ENCODE data around the gene MREG. TPM values are rescaled to one million over a fixed set of nuclear protein-coding genes. Genes with fewer than 3 reads are reported as not detected.

MREG gene
- total and polyA plus RNA-seq, 9 of the 15 experiments (the other 6 are each of a cell fraction or from before 2014, with no cell fraction given), result 0.77 to 3.8 (median 2.3) TPM

GRCh38 chr2:216004697-216005283 is 8.6 kb downstream of the MREG start (continued):
- no peak for TF ChIP-seq KDM5B (IDR thresholded peaks at IDR 0.05; ENCODE audit: insufficient replicate concordance, low read depth, low read length)
- no peak for TF ChIP-seq JUN (IDR thresholded peaks at IDR 0.05; ENCODE audit: borderline replicate concordance, low read depth, low read length)
- TF ChIP-seq JUN (CRISPR knock-in tag; IDR thresholded peaks at IDR 0.05; ENCODE audit: borderline replicate concordance), result no peak
- TF ChIP-seq RNF219 (CRISPR knock-in tag; IDR thresholded peaks at IDR 0.05), result no peak
- no peak for TF ChIP-seq E2F4 (CRISPR knock-in tag; IDR thresholded peaks at IDR 0.05; ENCODE audit: low read depth)
- no peak for TF ChIP-seq REST (IDR thresholded peaks at IDR 0.05; ENCODE audit: borderline replicate concordance)
- TF ChIP-seq REST (CRISPR knock-in tag; IDR thresholded peaks at IDR 0.05; ENCODE audit: low read depth), result no peak
- no peak for TF ChIP-seq UBTF (IDR thresholded peaks at IDR 0.05; ENCODE audit: borderline replicate concordance in 1 of 2, low read depth in 2 of 2, low read length in 2 of 2)
- TF ChIP-seq TOE1 (IDR thresholded peaks at IDR 0.05; ENCODE audit: borderline replicate concordance), result no peak
- no peak for TF ChIP-seq TOE1 (CRISPR knock-in tag; IDR thresholded peaks at IDR 0.05; ENCODE audit: borderline replicate concordance, low read depth)
- TF ChIP-seq CBFA2T3 (IDR thresholded peaks at IDR 0.05), result peak; percentile 37; the same call in 1 of the 2 replicates
- TF ChIP-seq NONO (IDR thresholded peaks at IDR 0.05; ENCODE audit: low read depth in 2 of 2, low read length in 1 of 2), result no peak
- no peak for TF ChIP-seq ZNF780A (CRISPR knock-in tag; IDR thresholded peaks at IDR 0.05)

All from K562 (cell line).